Cardiac fibroblast (primary cell): ENCODE data around the gene CLEC3B.
"Not testable (repeated sequence)": the region's sequence is repeated elsewhere in the genome, so short reads cannot be mapped to it uniquely, and the experiment has no call there.

Experiments
- DNase-seq, 2 donors: peaks; one replicate each; pipeline versions ENCODE4 v3.0.0 to v3.0.0-alpha.2; 2010; ENCODE audit warnings: low read depth in 2 of 2
- H3K4me3 ChIP-seq, 2 donors: replicated peaks in 1 of 2; 1 replicate in 1 of 2; 2 replicates in 1 of 2; pipeline ENCODE4 v1.5.1; 2011; ENCODE audit warnings: low read depth in 2 of 2, low read length in 2 of 2, mild to moderate bottlenecking in 2 of 2, moderate library complexity in 1 of 2
- TF ChIP-seq, protein P1 (sequence below): IDR thresholded peaks from one replicate; pipeline ENCODE4 v1.5.1; 2011; ENCODE audit warnings: low read depth, mild to moderate bottlenecking, low read length, inconsistent platforms

CLEC3B gene, protein sequence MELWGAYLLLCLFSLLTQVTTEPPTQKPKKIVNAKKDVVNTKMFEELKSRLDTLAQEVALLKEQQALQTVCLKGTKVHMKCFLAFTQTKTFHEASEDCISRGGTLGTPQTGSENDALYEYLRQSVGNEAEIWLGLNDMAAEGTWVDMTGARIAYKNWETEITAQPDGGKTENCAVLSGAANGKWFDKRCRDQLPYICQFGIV

DNA sequence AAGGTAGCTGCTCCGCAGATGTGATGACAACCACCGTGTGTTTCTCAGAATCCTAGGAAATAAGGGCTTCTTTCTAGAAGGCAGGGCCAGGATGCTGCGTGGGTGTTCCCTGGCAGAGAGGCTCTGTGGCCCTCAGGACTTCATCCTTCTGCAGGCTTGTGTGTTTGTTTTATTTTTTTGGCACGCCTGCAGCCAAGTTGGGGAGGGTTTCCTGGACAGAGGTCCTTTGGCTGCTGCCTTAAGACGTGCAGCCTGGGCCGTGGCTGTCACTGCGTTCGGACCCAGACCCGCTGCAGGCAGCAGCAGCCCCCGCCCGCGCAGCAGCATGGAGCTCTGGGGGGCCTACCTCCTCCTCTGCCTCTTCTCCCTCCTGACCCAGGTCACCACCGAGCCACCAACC is at the start of gene CLEC3B:
CLEC3B (plus strand) TSS at position 266 of the 400 bp plus-strand sequence; CDS start at position 326, 60 bp downstream.
- peak; percentile 72 to 85 for DNase-seq
- TF ChIP-seq, protein P1, sequence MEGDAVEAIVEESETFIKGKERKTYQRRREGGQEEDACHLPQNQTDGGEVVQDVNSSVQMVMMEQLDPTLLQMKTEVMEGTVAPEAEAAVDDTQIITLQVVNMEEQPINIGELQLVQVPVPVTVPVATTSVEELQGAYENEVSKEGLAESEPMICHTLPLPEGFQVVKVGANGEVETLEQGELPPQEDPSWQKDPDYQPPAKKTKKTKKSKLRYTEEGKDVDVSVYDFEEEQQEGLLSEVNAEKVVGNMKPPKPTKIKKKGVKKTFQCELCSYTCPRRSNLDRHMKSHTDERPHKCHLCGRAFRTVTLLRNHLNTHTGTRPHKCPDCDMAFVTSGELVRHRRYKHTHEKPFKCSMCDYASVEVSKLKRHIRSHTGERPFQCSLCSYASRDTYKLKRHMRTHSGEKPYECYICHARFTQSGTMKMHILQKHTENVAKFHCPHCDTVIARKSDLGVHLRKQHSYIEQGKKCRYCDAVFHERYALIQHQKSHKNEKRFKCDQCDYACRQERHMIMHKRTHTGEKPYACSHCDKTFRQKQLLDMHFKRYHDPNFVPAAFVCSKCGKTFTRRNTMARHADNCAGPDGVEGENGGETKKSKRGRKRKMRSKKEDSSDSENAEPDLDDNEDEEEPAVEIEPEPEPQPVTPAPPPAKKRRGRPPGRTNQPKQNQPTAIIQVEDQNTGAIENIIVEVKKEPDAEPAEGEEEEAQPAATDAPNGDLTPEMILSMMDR = no peak
- H3K4me3 ChIP-seq = peak within 1 kb of the TSS in 1 of 2 donors; percentile 24

DNA sequence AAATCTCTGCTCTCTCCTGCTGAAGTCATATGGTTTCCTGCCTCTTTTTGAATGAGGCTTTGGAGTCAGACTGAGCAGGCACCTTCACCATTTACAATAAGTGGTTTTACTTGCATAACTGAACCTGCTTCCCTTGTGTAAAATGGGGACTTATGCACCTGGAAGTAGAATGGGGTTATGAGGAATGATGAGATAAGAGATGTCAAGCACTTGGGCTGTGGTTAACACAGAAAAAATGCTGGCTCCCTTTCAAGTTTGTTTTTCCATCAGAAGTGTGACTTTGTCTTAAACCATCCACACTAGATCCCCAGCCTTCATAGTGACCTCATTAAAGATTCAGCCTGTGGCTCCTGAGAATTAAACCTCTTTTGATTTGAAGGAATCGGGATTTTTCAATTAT is 44.9 kb upstream of the CLEC3B start:
- TF ChIP-seq, protein P1 = no peak
- no peak overlapping the region for H3K4me3 ChIP-seq
- peak; percentile 28 to 45 for DNase-seq

DNA sequence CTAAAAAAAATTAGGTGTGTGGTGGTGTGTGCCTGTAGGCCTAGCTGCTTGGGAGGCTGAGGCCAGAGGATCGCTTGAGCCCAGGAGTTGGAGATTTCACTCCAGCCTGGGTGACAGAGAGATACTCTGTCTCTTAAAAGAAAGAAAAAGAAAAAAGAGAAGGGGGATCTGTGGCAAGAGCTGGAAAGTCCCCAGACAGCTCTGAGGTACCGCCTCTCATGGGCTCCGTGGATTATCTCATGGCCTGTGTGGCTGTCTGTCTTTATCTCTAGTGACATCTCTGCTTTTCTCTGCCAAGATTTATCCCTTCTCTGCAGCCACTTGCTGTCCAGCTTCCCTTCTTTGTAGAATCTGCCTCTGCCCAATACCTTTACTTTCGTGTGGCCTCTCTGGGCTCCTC is 44.4 kb upstream of the CLEC3B start:
- DNase-seq = no peak
- no peak overlapping the region for H3K4me3 ChIP-seq
- TF ChIP-seq, protein P1 = no peak

DNA sequence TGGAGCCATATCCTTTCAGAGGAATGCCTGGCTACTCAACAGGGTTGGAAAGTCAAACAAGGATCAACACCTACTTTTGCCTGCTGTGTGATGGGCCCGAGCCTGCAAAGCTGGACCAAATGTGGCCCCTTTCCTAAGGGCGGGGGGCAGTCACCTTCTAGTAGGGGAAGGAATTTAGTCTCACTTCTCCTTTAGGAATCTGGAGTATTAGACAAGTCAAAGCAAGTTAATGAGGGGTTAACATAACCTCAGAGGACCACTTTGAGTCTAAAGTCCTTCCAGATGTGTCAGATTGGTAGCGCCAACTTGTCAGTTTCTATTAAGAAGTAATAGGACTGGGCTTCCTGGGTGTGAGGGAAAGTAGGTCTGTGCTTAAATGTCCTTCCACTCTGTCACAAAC is 43.3 kb upstream of the CLEC3B start:
- TF ChIP-seq, protein P1 = no peak
- DNase-seq = no peak
- H3K4me3 ChIP-seq = no peak overlapping the region

DNA sequence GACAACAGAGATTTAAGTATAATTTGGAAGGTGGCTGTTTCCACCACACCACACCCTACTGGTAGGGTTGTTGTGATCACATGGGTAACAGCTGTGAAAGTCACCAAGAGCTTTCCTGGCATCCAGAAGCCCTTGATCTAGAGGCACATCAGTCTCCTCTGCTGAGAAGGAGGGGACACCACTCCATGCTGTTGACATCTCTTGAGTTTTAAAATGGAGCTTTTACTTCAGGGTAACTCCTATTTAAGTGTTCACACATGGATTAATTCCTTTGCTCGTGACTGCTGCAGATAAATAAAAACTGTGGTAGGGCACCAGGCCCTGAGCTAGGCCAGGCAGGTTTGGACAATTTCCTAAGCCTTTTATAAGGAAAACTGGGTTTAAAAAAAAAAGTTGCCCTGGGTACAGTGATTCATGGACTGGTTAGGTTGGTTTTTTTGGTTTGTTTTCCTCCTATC is 42.6 kb upstream of the CLEC3B start:
- DNase-seq = no peak
- TF ChIP-seq, protein P1 = no peak
- H3K4me3 ChIP-seq = no peak overlapping the region

DNA sequence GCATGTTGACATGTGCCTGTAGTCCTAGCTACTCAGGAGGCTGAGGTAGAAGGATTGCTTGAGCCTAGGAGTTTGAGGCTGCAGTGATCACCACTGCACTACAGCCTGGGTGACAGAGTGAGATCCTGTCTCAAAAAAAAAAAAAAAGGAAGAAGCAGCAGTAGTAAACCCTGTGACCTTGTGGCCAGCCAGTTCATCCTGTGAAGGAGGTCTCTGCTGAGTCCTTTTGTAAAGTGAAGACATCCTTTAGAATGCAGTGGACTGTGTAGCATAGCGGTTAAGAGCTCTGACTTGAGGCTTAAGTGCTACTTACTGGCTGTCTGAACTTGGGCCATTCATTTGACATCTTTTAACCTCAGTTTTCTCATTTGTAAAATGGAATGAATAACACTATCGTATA is 41.8 kb upstream of the CLEC3B start:
- no peak for DNase-seq
- TF ChIP-seq, protein P1 = no peak
- no peak overlapping the region for H3K4me3 ChIP-seq

DNA sequence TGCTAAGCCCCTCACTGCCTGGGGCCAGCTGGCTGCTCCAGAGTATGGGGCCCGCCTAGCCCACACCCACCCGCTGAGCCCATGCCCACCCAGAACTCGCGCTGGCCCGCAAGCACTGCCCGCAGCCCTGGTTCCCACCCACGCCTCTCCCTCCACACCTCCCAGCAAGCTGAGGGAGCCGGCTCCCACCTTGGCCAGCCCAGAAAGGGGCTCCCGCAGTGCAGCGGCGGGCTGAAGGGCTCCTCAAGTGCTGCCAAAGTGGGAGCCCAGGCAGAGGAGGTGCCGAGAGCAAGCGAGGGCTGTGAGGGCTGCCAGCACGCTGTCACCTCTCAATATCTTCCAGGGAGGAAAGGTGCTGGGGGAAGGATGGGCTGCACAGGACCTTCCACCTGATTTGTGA is 39.8 kb upstream of the CLEC3B start:
- DNase-seq, H3K4me3 ChIP-seq: not testable (repeated sequence)
